SU-DHL-6 (cell line): ENCODE measurements around the gene GABBR2.

Experiments
- H2AFZ ChIP-seq: fragments of 200-600 bp; sonication (generic); 2 replicates; pipeline ENCODE4 v1.6.1; 2014; ENCODE audit warnings: low read depth, mild to moderate bottlenecking, moderate library complexity, mixed read lengths, antibody characterized with exemption, low read length; ENCODE audit not compliant: severe bottlenecking
- H3F3A ChIP-seq: fragments of 200-600 bp; shearing (Covaris generic); 2 replicates; pipeline ENCODE4 v1.6.0; 2016; ENCODE audit warnings: antibody characterized with exemption, mild to moderate bottlenecking; ENCODE audit not compliant: insufficient read depth
- H3K27ac ChIP-seq: fragments of 200-600 bp; sonication (generic); 2 replicates; pipeline ENCODE4 v1.5.1; 2016; ENCODE audit warnings: low read depth, mild to moderate bottlenecking, low read length, moderate library complexity, mixed read lengths
- H3K27me3 ChIP-seq: fragments of 200-600 bp; sonication (generic), shearing (Covaris generic); 2 replicates; pipeline ENCODE4 v1.6.0; 2014; ENCODE audit warnings: mild to moderate bottlenecking, low read length
- H3K36me3 ChIP-seq: fragments of 200-600 bp; sonication (generic); 2 replicates; pipeline ENCODE4 v1.6.1; 2014; ENCODE audit warnings: mild to moderate bottlenecking, low read length, mixed read lengths
- H3K4me2 ChIP-seq: fragments of 300-600, 200-600 bp; shearing (Covaris generic), sonication (generic); 2 replicates; pipeline ENCODE4 v1.6.0; 2014; ENCODE audit warnings: low read length, low read depth, mild to moderate bottlenecking; ENCODE audit not compliant: poor library complexity, severe bottlenecking
- H3K4me3 ChIP-seq: fragments of 200-600 bp; sonication (generic); 2 replicates; pipeline ENCODE4 v1.5.1; 2014; ENCODE audit warnings: antibody characterized with exemption, low read length, mild to moderate bottlenecking, mixed read lengths; ENCODE audit not compliant: insufficient read depth, poor library complexity, severe bottlenecking
- H3K79me2 ChIP-seq: fragments of 200-600 bp; sonication (generic); 2 replicates; pipeline ENCODE4 v1.6.1; 2014; ENCODE audit warnings: mild to moderate bottlenecking, low read length, moderate library complexity; ENCODE audit not compliant: insufficient read depth
- H3K9ac ChIP-seq: fragments of 200-600 bp; sonication (generic); 2 replicates; pipeline ENCODE4 v1.7.0; 2014; ENCODE audit warnings: mild to moderate bottlenecking, low read length
- H3K9me2 ChIP-seq: fragments of 200-600 bp; sonication (generic); replicated peaks from 2 replicates; pipeline ENCODE4 v1.6.1; 2014; ENCODE audit warnings: low read length; ENCODE audit not compliant: insufficient read depth
- H3K9me3 ChIP-seq: fragments of 200-600 bp; sonication (generic); 2 replicates; pipeline ENCODE4 v1.6.1; 2014; ENCODE audit warnings: low read length, mixed read lengths; ENCODE audit not compliant: insufficient read depth
- H4K20me1 ChIP-seq: fragments of 200-600 bp; sonication (generic); 2 replicates; pipeline ENCODE4 v1.6.1; 2014; ENCODE audit warnings: low read depth, mild to moderate bottlenecking, antibody characterized with exemption, low read length, moderate library complexity, mixed read lengths
- CTCF ChIP-seq: fragments of 200-600 bp; sonication (generic); IDR thresholded peaks from one replicate; pipeline ENCODE4 v1.5.1; 2017; ENCODE audit warnings: antibody characterized with exemption, mild to moderate bottlenecking, low read length, moderate library complexity; ENCODE audit not compliant: insufficient read depth, poor library complexity, severe bottlenecking
- EZH2phosphoT487 ChIP-seq: fragments of 200-600 bp; sonication (generic), shearing (Covaris generic); conservative IDR thresholded peaks from 2 replicates; pipeline ENCODE4 v1.6.1; 2018; ENCODE audit warnings: mild to moderate bottlenecking, antibody characterized with exemption, low read length, moderate library complexity, mixed read lengths

GABBR2 gene

GRCh38 chr9:98385751-98386150 lies 323.0 kb downstream of the GABBR2 start:
- H3K27ac ChIP-seq: no peak overlapping the region
- H2AFZ ChIP-seq: no peak overlapping the region
- H3K36me3 ChIP-seq: no peaks in the 10 kb centered on the region
- no peaks in the 10 kb centered on the region for H3K9me2 ChIP-seq
- TF ChIP-seq EZH2phosphoT487 (no peak), CTCF (no peak)
- H3K79me2 ChIP-seq: no peaks in the 10 kb centered on the region
- H3K9ac ChIP-seq: no peak overlapping the region
- no peak overlapping the region for H3K4me3 ChIP-seq
- H3K27me3 ChIP-seq: no peaks in the 10 kb centered on the region
- no peaks in the 10 kb centered on the region for H3K9me3 ChIP-seq
- no peaks in the 10 kb centered on the region for H3F3A ChIP-seq
- no peak overlapping the region for H3K4me2 ChIP-seq
- no peaks in the 10 kb centered on the region for H4K20me1 ChIP-seq

- Histone ChIP-seq H3K9me3 (no peaks in the 10 kb centered on the region), H3K27me3 (no peaks in the 10 kb centered on the region), H3K9ac (no peak overlapping the region), H3F3A (no peaks in the 10 kb centered on the region), H4K20me1 (no peaks in the 10 kb centered on the region), H3K4me3 (no peak overlapping the region), H3K4me2 (no peak overlapping the region), H3K36me3 (no peaks in the 10 kb centered on the region), H3K9me2 (no peaks in the 10 kb centered on the region), H3K79me2 (no peaks in the 10 kb centered on the region), H2AFZ (no peak overlapping the region), H3K27ac (no peak overlapping the region)
- TF ChIP-seq CTCF (no peak), EZH2phosphoT487 (no peak)
Observed at GRCh38 chr9:98383758-98384157, 325.0 kb downstream of the GABBR2 start.

DNA sequence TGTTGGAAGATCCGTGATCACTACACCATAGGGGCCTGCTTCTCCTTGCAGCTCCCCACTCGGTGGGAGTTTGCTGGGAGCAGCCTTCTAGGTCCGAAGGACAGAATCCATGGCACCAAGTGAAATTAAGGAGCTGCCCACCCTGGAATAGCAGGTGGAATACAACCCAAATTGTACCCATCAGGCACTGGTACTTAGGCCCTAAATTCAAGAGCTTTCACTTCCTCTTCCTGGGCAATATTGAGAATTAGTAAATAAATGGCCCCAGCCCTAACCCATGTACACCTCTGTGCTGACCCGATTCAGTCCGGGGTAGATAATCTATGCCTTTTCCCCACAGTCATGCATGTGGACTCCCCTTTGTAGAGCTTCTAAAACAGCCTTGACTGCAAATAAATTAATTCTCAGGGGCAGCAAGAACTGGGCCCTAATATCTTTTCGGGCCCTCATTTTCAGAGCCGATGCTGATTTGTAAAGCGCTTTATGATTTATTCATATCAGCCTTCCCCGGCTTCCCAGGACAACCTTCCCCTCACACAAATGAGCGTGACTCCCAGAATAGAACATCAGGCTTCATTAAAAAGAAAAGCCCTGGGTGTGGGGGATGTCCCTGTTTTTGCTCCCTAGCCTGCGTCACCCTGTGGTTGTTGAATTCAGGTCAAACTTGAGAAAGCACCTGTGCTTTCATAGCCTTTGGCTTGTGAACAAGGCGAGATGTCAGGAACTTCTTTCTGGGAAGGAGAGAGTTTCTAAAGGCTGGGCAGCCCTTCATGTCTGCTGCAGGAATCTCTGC lies 327.2 kb downstream of the GABBR2 start:
- Histone ChIP-seq H3K9ac (no peak overlapping the region), H3K9me3 (no peaks in the 10 kb centered on the region), H3K79me2 (no peaks in the 10 kb centered on the region), H3F3A (no peaks in the 10 kb centered on the region), H3K27me3 (no peaks in the 10 kb centered on the region), H3K4me2 (no peak overlapping the region), H2AFZ (no peak overlapping the region), H3K4me3 (no peak overlapping the region), H4K20me1 (no peaks in the 10 kb centered on the region), H3K27ac (no peak overlapping the region), H3K36me3 (no peaks in the 10 kb centered on the region), H3K9me2 (no peaks in the 10 kb centered on the region)
- TF ChIP-seq CTCF (no peak), EZH2phosphoT487 (no peak)
